Vagina (tissue), 2 donors: ENCODE data around the gene RGMB. TPM values are rescaled to one million over a fixed set of nuclear protein-coding genes. Genes with fewer than 3 reads are reported as not detected.

Experiments used
- DNase-seq, 2 donors: peaks; one replicate each; pipeline ENCODE4 v3.0.0-alpha.2; 2017; ENCODE audit errors: extremely low spot score in 2 of 2
- H3K27ac ChIP-seq: fragments of 200-600 bp; sonication (generic); one replicate; pipeline ENCODE4 v1.5.1; 2019
- H3K27me3 ChIP-seq: fragments of 200-600 bp; sonication (generic); one replicate; pipeline ENCODE4 v1.5.1; 2019
- H3K36me3 ChIP-seq, 2 donors: fragments of 200-600 bp; sonication (generic); one replicate each; pipeline ENCODE4 v1.5.1; 2017 to 2019
- H3K4me1 ChIP-seq: fragments of 200-600 bp; sonication (generic); one replicate; pipeline ENCODE4 v1.5.1; 2019
- H3K4me3 ChIP-seq, 2 donors: fragments of 200-600 bp; sonication (generic); 1 replicate in 1 of 2; 2 replicates in 1 of 2; pipeline ENCODE4 v1.5.1; 2016 to 2019
- H3K9me3 ChIP-seq: fragments of 200-600 bp; sonication (generic); one replicate; pipeline ENCODE4 v1.5.1; 2019
- POLR2A ChIP-seq, 2 donors: fragments of 450-650 bp; IDR thresholded peaks; one replicate each; pipeline ENCODE4 v1.6.1; 2017; ENCODE audit warnings: antibody characterized with exemption in 2 of 2, mild to moderate bottlenecking in 2 of 2, moderate library complexity in 2 of 2
- POLR2AphosphoS5 ChIP-seq, 2 donors: sonication (generic); formaldehyde crosslinking; IDR thresholded peaks; one replicate each; pipeline ENCODE4 v1.9.0; 2017; ENCODE audit warnings: antibody characterized with exemption in 2 of 2, mild to moderate bottlenecking in 2 of 2, low read depth in 1 of 2; ENCODE audit not compliant: insufficient read depth in 1 of 2
- intact Hi-C: fragments of 100-400 bp; cut with DNase I; formaldehyde crosslinking; loops from one replicate; pipeline ENCODE4 v1.15.1; 2023
- total RNA-seq: library from RNA; depleted of rRNA; stranded (reverse); fragments of >200 nt; gene quantifications from one replicate; pipeline ENCODE4 v1.2.3, GENCODE V29; 2016
- TF ChIP-seq, protein P1 (sequence below), 3 experiments: fragments of 450-650 bp in 2 of 3; fragments of 200-600 bp in 1 of 3; sonication (generic) in 1 of 3; IDR thresholded peaks; one replicate each; pipeline ENCODE4 v1.5.1; 2017 to 2019; ENCODE audit warnings: antibody characterized with exemption in 3 of 3, mild to moderate bottlenecking in 2 of 3, moderate library complexity in 2 of 3

RGMB gene
- total RNA-seq, 1 donor from 2014 or later = 39.0 TPM

DNA sequence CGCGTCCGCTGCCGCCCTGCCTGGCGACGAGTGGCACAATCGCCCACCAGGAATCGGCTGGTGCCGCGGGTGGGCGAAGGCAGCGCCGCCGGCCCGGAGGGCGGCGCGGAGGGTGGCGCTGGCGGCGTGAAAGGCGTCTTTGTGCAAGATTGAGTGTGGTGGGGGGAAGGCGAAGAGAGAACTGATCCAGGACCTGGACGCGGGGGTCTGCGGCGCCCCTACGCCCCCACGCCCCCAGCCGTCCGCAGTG, 4.6 kb upstream of the RGMB start:
- intact Hi-C loops = no loop called here
- peaks cover 28% of the 10 kb centered on the region for H3K4me1 ChIP-seq
- TF ChIP-seq, protein P1, sequence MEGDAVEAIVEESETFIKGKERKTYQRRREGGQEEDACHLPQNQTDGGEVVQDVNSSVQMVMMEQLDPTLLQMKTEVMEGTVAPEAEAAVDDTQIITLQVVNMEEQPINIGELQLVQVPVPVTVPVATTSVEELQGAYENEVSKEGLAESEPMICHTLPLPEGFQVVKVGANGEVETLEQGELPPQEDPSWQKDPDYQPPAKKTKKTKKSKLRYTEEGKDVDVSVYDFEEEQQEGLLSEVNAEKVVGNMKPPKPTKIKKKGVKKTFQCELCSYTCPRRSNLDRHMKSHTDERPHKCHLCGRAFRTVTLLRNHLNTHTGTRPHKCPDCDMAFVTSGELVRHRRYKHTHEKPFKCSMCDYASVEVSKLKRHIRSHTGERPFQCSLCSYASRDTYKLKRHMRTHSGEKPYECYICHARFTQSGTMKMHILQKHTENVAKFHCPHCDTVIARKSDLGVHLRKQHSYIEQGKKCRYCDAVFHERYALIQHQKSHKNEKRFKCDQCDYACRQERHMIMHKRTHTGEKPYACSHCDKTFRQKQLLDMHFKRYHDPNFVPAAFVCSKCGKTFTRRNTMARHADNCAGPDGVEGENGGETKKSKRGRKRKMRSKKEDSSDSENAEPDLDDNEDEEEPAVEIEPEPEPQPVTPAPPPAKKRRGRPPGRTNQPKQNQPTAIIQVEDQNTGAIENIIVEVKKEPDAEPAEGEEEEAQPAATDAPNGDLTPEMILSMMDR (IDR thresholded peaks at IDR 0.05) = peak in 2 of 3 experiments; percentile 3 to 47
- no peak for TF ChIP-seq POLR2A (IDR thresholded peaks at IDR 0.05)

GRCh38 chr5:98769210-98769958, 4.1 kb upstream of the RGMB start:
- no peaks in the 10 kb centered on the region for H3K9me3 ChIP-seq
- H3K36me3 ChIP-seq = no peaks in the 10 kb centered on the region
- H3K4me3 ChIP-seq = peak overlapping the region; percentile 59 to 78
- DNase-seq = no peak
- intact Hi-C loops = no loop called here
- H3K4me1 ChIP-seq = peaks cover 28% of the 10 kb centered on the region
- peak overlapping the region; percentile 53 for H3K27ac ChIP-seq
- H3K27me3 ChIP-seq = no peaks in the 10 kb centered on the region
- TF ChIP-seq POLR2AphosphoS5 (IDR thresholded peaks at IDR 0.05; ENCODE audit: insufficient read depth in 1 of 2, low read depth in 1 of 2) (no peak), POLR2A (IDR thresholded peaks at IDR 0.05) (no peak)
- TF ChIP-seq, protein P1 (IDR thresholded peaks at IDR 0.05) = peak in 2 of 3 experiments; percentile 4 to 57

More for the DNA sequence above, 4.6 kb upstream of the RGMB start:
- H3K27me3 ChIP-seq = no peaks in the 10 kb centered on the region
- no peaks in the 10 kb centered on the region for H3K36me3 ChIP-seq
- no peaks in the 10 kb centered on the region for H3K9me3 ChIP-seq
- H3K27ac ChIP-seq = peak overlapping the region; percentile 53
- peak overlapping the region; percentile 59 to 78 for H3K4me3 ChIP-seq
- no peak for DNase-seq

DNA sequence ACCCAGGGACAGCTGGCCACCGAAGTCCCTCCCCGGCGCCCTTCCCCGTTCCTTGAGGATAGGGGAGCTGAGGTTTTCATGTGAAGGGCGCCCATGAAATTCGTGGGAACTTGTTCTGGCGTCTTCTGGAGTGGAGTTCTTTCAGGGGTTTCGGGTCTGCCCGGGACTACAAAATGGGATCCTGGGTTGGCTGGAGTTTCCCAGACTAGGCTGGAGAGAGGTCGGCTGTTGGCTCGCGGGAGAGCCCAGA, 3.6 kb upstream of the RGMB start:
- Histone ChIP-seq H3K4me1 (peaks cover 31% of the 10 kb centered on the region), H3K4me3 (peak overlapping the region; percentile 59 to 78), H3K36me3 (no peaks in the 10 kb centered on the region), H3K27me3 (no peaks in the 10 kb centered on the region), H3K27ac (peak overlapping the region; percentile 53), H3K9me3 (no peaks in the 10 kb centered on the region)
- no peak for DNase-seq
- intact Hi-C loops = loop anchor here (10.0 kb wide), 2 partner anchors 155 to 335 kb away; partner anchors contain the start of gene CHD1
- TF ChIP-seq, protein P1 (IDR thresholded peaks at IDR 0.05) = no peak
- TF ChIP-seq POLR2AphosphoS5 (IDR thresholded peaks at IDR 0.05; ENCODE audit: insufficient read depth in 1 of 2, low read depth in 1 of 2) (no peak), POLR2A (IDR thresholded peaks at IDR 0.05) (no peak)

- TF ChIP-seq, protein P1 (IDR thresholded peaks at IDR 0.05) = no peak
- peak in 1 of 2 donors; percentile 55 for TF ChIP-seq POLR2AphosphoS5 (IDR thresholded peaks at IDR 0.05; ENCODE audit: insufficient read depth in 1 of 2, low read depth in 1 of 2)
- no peaks in the 10 kb centered on the region for H3K36me3 ChIP-seq
- peak overlapping the region; percentile 59 to 78 for H3K4me3 ChIP-seq
- peak overlapping the region; percentile 53 for H3K27ac ChIP-seq
- H3K4me1 ChIP-seq = peaks cover 36% of the 10 kb centered on the region
- DNase-seq = no peak
- H3K9me3 ChIP-seq = no peaks in the 10 kb centered on the region
- H3K27me3 ChIP-seq = no peaks in the 10 kb centered on the region
- intact Hi-C loops = loop anchor here (10.0 kb wide), 2 partner anchors 154 to 336 kb away; partner anchors contain the start of gene CHD1
Observed at GRCh38 chr5:98770209-98770910, 3.1 kb upstream of the RGMB start.

GRCh38 chr5:98770911-98771322, 2.5 kb upstream of the RGMB start:
- DNase-seq = no peak
- no peaks in the 10 kb centered on the region for H3K9me3 ChIP-seq
- no peaks in the 10 kb centered on the region for H3K27me3 ChIP-seq
- H3K4me3 ChIP-seq = peak overlapping the region; percentile 59 to 78
- intact Hi-C loops = loop anchor here (10.0 kb wide), 2 partner anchors 154 to 336 kb away; partner anchors contain the start of gene CHD1
- peak overlapping the region; percentile 53 for H3K27ac ChIP-seq
- TF ChIP-seq, protein P1 (IDR thresholded peaks at IDR 0.05) = no peak
- TF ChIP-seq POLR2A (IDR thresholded peaks at IDR 0.05) = no peak
- TF ChIP-seq POLR2AphosphoS5 (IDR thresholded peaks at IDR 0.05; ENCODE audit: insufficient read depth in 1 of 2, low read depth in 1 of 2) = no peak
- peaks cover 41% of the 10 kb centered on the region for H3K4me1 ChIP-seq
- no peaks in the 10 kb centered on the region for H3K36me3 ChIP-seq
